ENCODE measurements around the gene PPP2R5C.

DNA sequence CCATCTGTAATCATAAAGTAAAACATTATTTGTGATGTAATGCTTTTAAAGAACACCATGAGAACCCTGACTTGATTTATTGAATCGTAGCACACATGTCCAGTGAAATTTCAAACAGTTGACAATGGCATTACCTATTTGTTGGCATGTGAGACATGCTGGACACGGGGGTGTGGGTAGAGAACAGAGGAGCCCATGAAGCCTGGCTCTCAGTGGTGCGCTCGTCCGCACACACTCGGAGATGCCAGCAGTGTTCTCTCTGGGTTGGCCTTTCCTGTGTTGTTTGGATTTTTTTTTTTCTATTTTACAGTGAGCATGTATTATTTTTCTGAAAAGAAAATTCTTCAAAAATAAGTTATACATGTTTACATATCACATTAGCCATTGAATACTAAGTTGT, 78.2 kb downstream of the PPP2R5C start:
- TF ChIP-seq, protein P1, sequence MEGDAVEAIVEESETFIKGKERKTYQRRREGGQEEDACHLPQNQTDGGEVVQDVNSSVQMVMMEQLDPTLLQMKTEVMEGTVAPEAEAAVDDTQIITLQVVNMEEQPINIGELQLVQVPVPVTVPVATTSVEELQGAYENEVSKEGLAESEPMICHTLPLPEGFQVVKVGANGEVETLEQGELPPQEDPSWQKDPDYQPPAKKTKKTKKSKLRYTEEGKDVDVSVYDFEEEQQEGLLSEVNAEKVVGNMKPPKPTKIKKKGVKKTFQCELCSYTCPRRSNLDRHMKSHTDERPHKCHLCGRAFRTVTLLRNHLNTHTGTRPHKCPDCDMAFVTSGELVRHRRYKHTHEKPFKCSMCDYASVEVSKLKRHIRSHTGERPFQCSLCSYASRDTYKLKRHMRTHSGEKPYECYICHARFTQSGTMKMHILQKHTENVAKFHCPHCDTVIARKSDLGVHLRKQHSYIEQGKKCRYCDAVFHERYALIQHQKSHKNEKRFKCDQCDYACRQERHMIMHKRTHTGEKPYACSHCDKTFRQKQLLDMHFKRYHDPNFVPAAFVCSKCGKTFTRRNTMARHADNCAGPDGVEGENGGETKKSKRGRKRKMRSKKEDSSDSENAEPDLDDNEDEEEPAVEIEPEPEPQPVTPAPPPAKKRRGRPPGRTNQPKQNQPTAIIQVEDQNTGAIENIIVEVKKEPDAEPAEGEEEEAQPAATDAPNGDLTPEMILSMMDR (IDR thresholded peaks at IDR 0.05; ENCODE audit: low read depth, low read length, poor library complexity, severe bottlenecking) = no peak
- no peak for TF ChIP-seq EZH2phosphoT487 (IDR thresholded peaks at IDR 0.05; ENCODE audit: borderline replicate concordance, low read length)

All from DOHH2 (cell line).